PC-9 (cell line): ENCODE results near the gene NR6A1.

Experiments
- EZH2 ChIP-seq: fragments of 200-600 bp; sonication (generic); IDR thresholded peaks from 2 replicates; pipeline ENCODE4 v1.8.0; 2017; ENCODE audit warnings: antibody characterized with exemption, low read depth
- TF ChIP-seq, protein P1 (sequence below): fragments of 200-600 bp; sonication (generic); conservative IDR thresholded peaks from 2 replicates; pipeline ENCODE4 v1.6.1; 2017; ENCODE audit warnings: mixed run types, antibody characterized with exemption, mild to moderate bottlenecking, moderate library complexity

DNA sequence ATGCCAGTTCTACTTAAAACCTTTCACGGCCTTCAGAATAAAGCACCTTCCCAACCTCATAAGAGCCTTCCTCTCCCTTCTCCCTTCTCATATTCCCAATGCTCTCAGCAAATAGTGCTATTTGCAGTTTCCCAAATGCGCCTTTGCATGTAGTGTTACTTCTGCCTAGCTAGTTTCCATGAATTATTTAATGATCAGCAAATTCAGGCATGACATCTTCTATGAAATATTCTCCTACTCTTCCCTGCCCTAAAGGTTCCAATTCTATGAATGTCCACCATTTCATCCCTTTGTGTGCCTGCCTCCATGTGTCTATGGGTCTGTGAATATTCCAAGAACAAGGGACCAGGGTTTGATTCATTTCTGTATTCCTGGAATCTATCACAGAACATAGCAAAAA lies 165.1 kb downstream of the NR6A1 start:
- TF ChIP-seq, protein P1, sequence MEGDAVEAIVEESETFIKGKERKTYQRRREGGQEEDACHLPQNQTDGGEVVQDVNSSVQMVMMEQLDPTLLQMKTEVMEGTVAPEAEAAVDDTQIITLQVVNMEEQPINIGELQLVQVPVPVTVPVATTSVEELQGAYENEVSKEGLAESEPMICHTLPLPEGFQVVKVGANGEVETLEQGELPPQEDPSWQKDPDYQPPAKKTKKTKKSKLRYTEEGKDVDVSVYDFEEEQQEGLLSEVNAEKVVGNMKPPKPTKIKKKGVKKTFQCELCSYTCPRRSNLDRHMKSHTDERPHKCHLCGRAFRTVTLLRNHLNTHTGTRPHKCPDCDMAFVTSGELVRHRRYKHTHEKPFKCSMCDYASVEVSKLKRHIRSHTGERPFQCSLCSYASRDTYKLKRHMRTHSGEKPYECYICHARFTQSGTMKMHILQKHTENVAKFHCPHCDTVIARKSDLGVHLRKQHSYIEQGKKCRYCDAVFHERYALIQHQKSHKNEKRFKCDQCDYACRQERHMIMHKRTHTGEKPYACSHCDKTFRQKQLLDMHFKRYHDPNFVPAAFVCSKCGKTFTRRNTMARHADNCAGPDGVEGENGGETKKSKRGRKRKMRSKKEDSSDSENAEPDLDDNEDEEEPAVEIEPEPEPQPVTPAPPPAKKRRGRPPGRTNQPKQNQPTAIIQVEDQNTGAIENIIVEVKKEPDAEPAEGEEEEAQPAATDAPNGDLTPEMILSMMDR, result no peak
- no peak for TF ChIP-seq EZH2
